GM21515 (cell line): Measurements from ENCODE around the gene HLA-DPA1.

Experiments used
- ATAC-seq: cut with Tn5 transposase; IDR thresholded peaks from one replicate; pipeline ENCODE4 v1.9.1; 2021; ENCODE audit not compliant: unreplicated experiment

The HLA-DPA1 gene

GRCh38 chr6:33018418-33018817, 55.0 kb downstream of the HLA-DPA1 start:
- ATAC-seq = no peak

- no peak for ATAC-seq
These were observed 55.6 kb downstream of the HLA-DPA1 start for GRCh38 chr6:33017694-33018353.

GRCh38 chr6:33017018-33017417, 56.4 kb downstream of the HLA-DPA1 start:
- no peak for ATAC-seq

- no peak for ATAC-seq
These were observed 57.7 kb downstream of the HLA-DPA1 start for GRCh38 chr6:33015798-33016197.

GRCh38 chr6:33014841-33015634, 58.4 kb downstream of the HLA-DPA1 start:
- ATAC-seq = no peak
